Measurements from ENCODE around the gene UST.

GRCh38 chr6:148727104-148727503 is 19.7 kb upstream of the UST start:
- TF ChIP-seq POLR2AphosphoS5 (IDR thresholded peaks at IDR 0.05; ENCODE audit: low read depth, low read length) (no peak), POLR2A (IDR thresholded peaks at IDR 0.05; ENCODE audit: low read depth, low read length) (no peak)

All from GM12891 (cell line).